GM12801 (cell line): ENCODE results near the gene MS4A14.

Source experiments
- CTCF ChIP-seq: IDR thresholded peaks from one replicate; pipeline ENCODE4 v1.5.1; 2011; ENCODE audit warnings: control low read depth; ENCODE audit not compliant: insufficient read length; ENCODE audit errors: extremely low read depth

MS4A14 gene

GRCh38 chr11:60363542-60364470, 32.5 kb upstream of the MS4A14 start:
- TF ChIP-seq CTCF = no peak

- no peak for TF ChIP-seq CTCF
These were observed 29.2 kb upstream of the MS4A14 start for GRCh38 chr11:60367009-60367408.

GRCh38 chr11:60367896-60368295, 28.4 kb upstream of the MS4A14 start:
- no peak for TF ChIP-seq CTCF

- no peak for TF ChIP-seq CTCF
These were observed 25.9 kb upstream of the MS4A14 start for GRCh38 chr11:60370252-60370810.

- no peak for TF ChIP-seq CTCF
These were observed 25.4 kb upstream of the MS4A14 start for GRCh38 chr11:60370811-60371298.

- TF ChIP-seq CTCF = no peak
These were observed 24.9 kb upstream of the MS4A14 start for GRCh38 chr11:60371386-60371785.

GRCh38 chr11:60371854-60372253, 24.4 kb upstream of the MS4A14 start:
- no peak for TF ChIP-seq CTCF
